K562 (cell line): ENCODE results near the gene BNC1. TPM values are rescaled to one million over a fixed set of nuclear protein-coding genes. Genes with fewer than 3 reads are reported as not detected.

Source experiments
- ATAC-seq: fragments of 200-7000 bp; cut with Tn5 transposase; 3 replicates; pipeline ENCODE4 v1.9.1; 2020; ENCODE audit warnings: moderate library complexity
- BruUV-seq: library from RNA; stranded (reverse); fragments of 400-500 nt; replicated peaks from 2 replicates; lab custom pipeline; 2021; lab: Mats Ljungman, UMichigan
- CTCF ChIA-PET: fragments of 300-600 bp; formaldehyde crosslinking; extraction: SDS; loops from one replicate; lab custom pipeline; 2021; ENCODE audit warnings: low intra/inter-chr PET ratio; lab: Yijun Ruan, JAX
- POLR2A ChIA-PET: fragments of 300-600, 350-650 bp; sonication (Branson Sonifier 250); formaldehyde crosslinking; extraction: SDS; loops from one replicate; lab custom pipeline; 2021; ENCODE audit warnings: antibody characterized with exemption, inconsistent platforms; lab: Yijun Ruan, JAX
- DNase-seq, 4 experiments: peaks; one replicate each; pipeline versions ENCODE4 v3.0.0 to v3.0.0-alpha.2; 2011 to 2018; ENCODE audit warnings: low spot score in 3 of 4, mixed read lengths in 3 of 4; ENCODE audit errors: extremely low read depth in 1 of 4
- FAIRE-seq: peaks from 2 replicates; lab custom pipeline; 2011; peaks lifted over from hg19 to GRCh38; lab: Jason Lieb, UNC
- H2AFZ ChIP-seq: 2 replicates; pipeline ENCODE4 v1.6.0; 2011; ENCODE audit warnings: low read depth, low read length, control low read depth, inconsistent platforms
- H3K27ac ChIP-seq: fragments of 200-600 bp; 3 replicates; pipeline ENCODE4 v1.8.0; 2011; ENCODE audit warnings: low read depth, mild to moderate bottlenecking, control low read depth, inconsistent platforms, low read length, moderate library complexity, mixed read lengths; ENCODE audit errors: extremely low read depth
- H3K27me3 ChIP-seq, 2 experiments: fragments of 300-600 bp in 1 of 2; 2 replicates in 1 of 2; 3 replicates in 1 of 2; pipeline versions ENCODE4 v1.6.0 to v1.8.0; 2011; ENCODE audit warnings: inconsistent platforms in 2 of 2, low read length in 2 of 2, mild to moderate bottlenecking in 1 of 2, mixed read lengths in 1 of 2, moderate library complexity in 1 of 2; ENCODE audit not compliant: control insufficient read depth in 2 of 2, insufficient read depth in 2 of 2
- H3K36me3 ChIP-seq: fragments of 300-600 bp; 3 replicates; pipeline ENCODE4 v1.8.0; 2011; ENCODE audit warnings: mild to moderate bottlenecking, low read length, inconsistent platforms; ENCODE audit not compliant: control insufficient read depth, insufficient read depth
- H3K4me1 ChIP-seq, 2 experiments: fragments of 200-600 bp in 1 of 2; replicated peaks in 1 of 2; 2 replicates in 1 of 2; 3 replicates in 1 of 2; pipeline versions ENCODE4 v1.5.1 to v1.8.0; 2011; ENCODE audit warnings: inconsistent platforms in 2 of 2, low read length in 2 of 2, mild to moderate bottlenecking in 1 of 2, mixed read lengths in 1 of 2, moderate library complexity in 1 of 2; ENCODE audit not compliant: control insufficient read depth in 2 of 2, insufficient read depth in 2 of 2
- H3K4me2 ChIP-seq: 2 replicates; pipeline ENCODE4 v1.6.1; 2011; ENCODE audit warnings: low read length, control low read depth, inconsistent platforms, mixed read lengths; ENCODE audit not compliant: insufficient read depth
- H3K4me3 ChIP-seq: fragments of 200-600 bp; sonication (generic), shearing (Covaris generic); 2 replicates; pipeline ENCODE4 v1.5.1; 2016; ENCODE audit warnings: control low read depth, inconsistent platforms
- H3K79me2 ChIP-seq: fragments of 200-600 bp; 3 replicates; pipeline ENCODE4 v1.8.0; 2011; ENCODE audit warnings: low read length, inconsistent platforms; ENCODE audit not compliant: control insufficient read depth, insufficient read depth
- H3K9ac ChIP-seq, 2 experiments: 2 replicates each; pipeline versions ENCODE4 v1.6.0 to v1.6.1; 2011; ENCODE audit warnings: low read depth in 2 of 2, low read length in 2 of 2, control low read depth in 1 of 2, inconsistent platforms in 1 of 2, mild to moderate bottlenecking in 1 of 2, mixed read lengths in 1 of 2; ENCODE audit not compliant: insufficient read depth in 1 of 2
- H3K9me1 ChIP-seq: one replicate; pipeline ENCODE4 v1.6.0; 2011; ENCODE audit warnings: inconsistent platforms, mild to moderate bottlenecking, low read length, moderate library complexity; ENCODE audit not compliant: control insufficient read depth, insufficient read depth
- H3K9me3 ChIP-seq: replicated peaks from 2 replicates; pipeline ENCODE4 v1.5.1; 2011; ENCODE audit warnings: low read depth, low read length, inconsistent platforms; ENCODE audit not compliant: control insufficient read depth, insufficient read depth
- H4K20me1 ChIP-seq: replicated peaks from 2 replicates; pipeline ENCODE4 v1.6.1; 2011; ENCODE audit warnings: low read length, inconsistent platforms, mixed read lengths; ENCODE audit not compliant: control insufficient read depth, insufficient read depth
- CHD4 ChIP-seq: fragments of 200-600 bp; sonication (generic); IDR thresholded peaks from 3 replicates; pipeline ENCODE4 v1.6.1; 2012; ENCODE audit warnings: low read depth, mild to moderate bottlenecking, mixed read lengths, low read length, inconsistent platforms; ENCODE audit not compliant: insufficient read depth, insufficient replicate concordance, poor library complexity, severe bottlenecking
- EGR1 ChIP-seq: fragments of 450-650 bp; conservative IDR thresholded peaks from 2 replicates; pipeline ENCODE4 v1.6.1; 2017; ENCODE audit warnings: mild to moderate bottlenecking
- ELF2 ChIP-seq: fragments of 250-450 bp; sonication (Bioruptor Pico); IDR thresholded peaks from 2 replicates; pipeline ENCODE4 v1.5.0; 2021; ENCODE audit warnings: mild to moderate bottlenecking
- FOXM1 ChIP-seq, 2 experiments: fragments of 450-650 bp in 1 of 2; sonication (generic) in 1 of 2; formaldehyde crosslinking in 1 of 2; IDR thresholded peaks; 2 replicates each; pipeline versions ENCODE4 v1.6.1 to v1.9.0; 2017 to 2022; ENCODE audit warnings: low read depth in 2 of 2, mild to moderate bottlenecking in 2 of 2, missing genetic modification reagents in 1 of 2, moderate library complexity in 1 of 2
- HMG20B ChIP-seq: fragments of 250-450 bp; sonication (Bioruptor Pico); IDR thresholded peaks from 2 replicates; pipeline ENCODE4 v1.5.0; 2021; ENCODE audit warnings: mild to moderate bottlenecking
- IRF1 ChIP-seq: sonication (generic); formaldehyde crosslinking; IDR thresholded peaks from 2 replicates; pipeline ENCODE4 v1.8.0; 2022; ENCODE audit warnings: missing genetic modification reagents, mild to moderate bottlenecking, borderline replicate concordance
- MAZ ChIP-seq, 2 experiments: fragments of 450-650 bp in 1 of 2; sonication (generic) in 1 of 2; formaldehyde crosslinking; IDR thresholded peaks in 1 of 2; conservative IDR thresholded peaks in 1 of 2; 2 replicates each; pipeline versions ENCODE4 v1.4.0 to v1.5.0; 2020; ENCODE audit warnings: mild to moderate bottlenecking in 1 of 2, missing genetic modification reagents in 1 of 2
- MXD1 ChIP-seq: fragments of 250-450 bp; sonication (Bioruptor Pico); IDR thresholded peaks from 2 replicates; pipeline ENCODE4 v1.8.0; 2021; ENCODE audit warnings: borderline replicate concordance, mild to moderate bottlenecking, moderate library complexity; ENCODE audit not compliant: poor library complexity, severe bottlenecking
- TARDBP ChIP-seq: fragments of 450-650 bp; IDR thresholded peaks from 2 replicates; pipeline ENCODE4 v1.6.1; 2016
- ZBTB1 ChIP-seq: sonication (generic); formaldehyde crosslinking; IDR thresholded peaks from 2 replicates; pipeline ENCODE4 v1.8.1; 2023; ENCODE audit warnings: missing genetic modification reagents, low read depth, mild to moderate bottlenecking, borderline replicate concordance
- ZC3H11A ChIP-seq: IDR thresholded peaks from 2 replicates; pipeline ENCODE4 v1.6.1; 2012; ENCODE audit warnings: low read depth, low read length, improper control_type of control experiment
- ZNF121 ChIP-seq: sonication (generic); formaldehyde crosslinking; conservative IDR thresholded peaks from 2 replicates; pipeline ENCODE4 v1.8.0; 2022; ENCODE audit warnings: missing genetic modification reagents
- WGBS: fragments of 100-300 bp; shearing (Covaris generic); methylation state at CpG from one replicate; pipeline ENCODE4 v1.1.6; 2016; ENCODE audit warnings: low coverage, mixed read lengths; ENCODE audit not compliant: insufficient coverage; ENCODE audit errors: missing lambda C conversion rate; 5-methylcytosine and 5-hydroxymethylcytosine counted together
- in situ Hi-C: fragments of 300-500 bp; cut with MboI; formaldehyde crosslinking; loops from 4 replicates; pipeline ENCODE4 v1.15.0; 2018; ENCODE audit warnings: inconsistent platforms, mixed read lengths
- intact Hi-C: fragments of 100-400 bp; cut with micrococcal nuclease; formaldehyde crosslinking; loops from 2 replicates; pipeline ENCODE4 v1.14.2; 2022
- polyA plus RNA-seq, 8 experiments: library from polyadenylated mRNA; depleted of rRNA in 4 of 8; stranded (reverse) in 5 of 8; unstranded in 3 of 8; fragments of >200 nt; fragmentation: Nextera tagmentation in 2 of 8; fragmentation: Illumina TruSeq in 1 of 8; extraction: Ambion mirVana in 2 of 8; extraction: Trizol in 1 of 8; gene quantifications; 2 replicates each; pipeline versions ENCODE4 v1.2.1 to v1.2.3, GENCODE V29; 2011 to 2014; ENCODE audit warnings: inconsistent platforms in 1 of 8, missing spikeins in 1 of 8
- total RNA-seq, 7 experiments: library from RNA; depleted of rRNA in 6 of 7; stranded (reverse); fragments of >200 nt in 6 of 7; fragmentation: Illumina TruSeq in 2 of 7; extraction: Trizol in 2 of 7; gene quantifications; 2 replicates each; pipeline versions ENCODE4 v1.2.1 to v1.2.3, GENCODE V29; 2011 to 2021; ENCODE audit warnings: low replicate concordance in 1 of 7
- TF ChIP-seq, protein P1 (sequence below): fragments of 200-800 bp; sonication (Bioruptor generic); IDR thresholded peaks from 2 replicates; pipeline ENCODE4 v1.6.1; 2017; ENCODE audit warnings: missing genetic modification characterization, missing compliant biosample characterization
- TF ChIP-seq, protein P2 (sequence below), 2 experiments: fragments of 450-650 bp in 1 of 2; sonication (generic) in 1 of 2; formaldehyde crosslinking; conservative IDR thresholded peaks; 2 replicates each; pipeline versions ENCODE4 v1.4.0 to v1.8.1; 2020 to 2022; ENCODE audit warnings: mild to moderate bottlenecking in 1 of 2, missing genetic modification reagents in 1 of 2

Gene BNC1
- total and polyA plus RNA-seq, 9 of the 15 experiments (the other 6 are each of a cell fraction or from before 2014, with no cell fraction given) = not detected

- TF ChIP-seq ELF2 (no peak), HMG20B (CRISPR knock-in tag) (no peak)
- TF ChIP-seq, all 486 proteins: peak for 41
Measured at GRCh38 chr15:83207660-83208366, 76.7 kb downstream of the BNC1 start, which contains the start of gene HDGFL3 (continued).

DNA sequence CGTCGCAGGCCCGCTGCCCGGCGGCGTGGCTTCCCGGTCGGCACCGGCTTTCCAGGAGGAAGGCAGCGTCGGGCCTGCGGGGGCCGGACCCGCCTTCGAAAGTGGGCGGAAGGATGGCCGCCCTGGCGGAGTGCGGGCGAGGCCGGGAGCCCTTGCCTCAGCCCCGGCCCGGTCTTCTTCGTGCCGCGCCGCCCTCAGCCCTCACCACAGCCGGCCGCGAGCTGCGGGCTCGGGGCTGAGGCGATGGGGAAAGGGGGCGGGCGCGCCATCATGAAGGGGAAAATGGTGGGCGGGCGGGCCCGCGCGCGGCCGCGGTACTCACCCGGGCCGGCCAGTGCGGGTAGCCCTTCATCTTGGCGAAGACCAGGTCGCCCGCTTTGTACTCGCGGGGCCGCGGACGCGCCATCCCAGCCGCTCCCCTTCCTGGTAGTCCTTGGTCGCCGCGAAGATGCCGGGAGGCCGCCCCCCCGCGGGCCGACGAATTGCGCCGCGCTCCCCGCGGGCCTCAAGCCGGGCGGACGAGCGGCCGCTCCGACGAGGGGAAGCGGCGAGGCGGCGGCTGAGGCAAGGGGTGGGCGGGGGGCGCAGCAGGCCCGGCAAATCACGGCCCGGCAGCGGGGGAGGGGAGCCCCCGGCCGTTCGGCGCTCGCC lies 77.3 kb downstream of the BNC1 start:
- H2AFZ ChIP-seq = peak overlapping the region; percentile 84
- no peaks in the 10 kb centered on the region for H3K9me1 ChIP-seq
- DNase-seq = peak; percentile 50 to 66 (median 56)
- H4K20me1 ChIP-seq = no peaks in the 10 kb centered on the region; the same call in 1 of the 2 replicates
- H3K9me3 ChIP-seq = no peaks in the 10 kb centered on the region
- H3K79me2 ChIP-seq = peaks cover 44% of the 10 kb centered on the region
- no TSS peak for BruUV-seq
- no peaks in the 10 kb centered on the region; the same call in 2 of the 3 replicates for H3K36me3 ChIP-seq
- ATAC-seq = peak; percentile 50
- POLR2A ChIA-PET = interaction anchor here (1.0 kb wide), 1 partner anchor 15 kb away, joined by 3 read pairs; no protein-coding TSS in a partner anchor
- WGBS = under 1% methylated on average over 55 of the region's 93 CpGs
- in situ Hi-C loops (no loop called here), intact Hi-C loops (loop anchor here (5.0 kb wide), 3 partner anchors 100 to 360 kb away; partner anchors contain the start of genes BTBD1 and TM6SF1)
- CTCF ChIA-PET = no interaction called here
- H3K4me2 ChIP-seq = peak overlapping the region; percentile 79
- peak overlapping the region; percentile 65 to 88 for H3K9ac ChIP-seq
- H3K4me3 ChIP-seq = peak overlapping the region; percentile 69
- FAIRE-seq = no peak
- H3K4me1 ChIP-seq = peaks cover 14 to 18% of the 10 kb centered on the region in 2 experiments
- peaks cover 2 to 6% of the 10 kb centered on the region in 2 experiments; a peak in 3 of 5 replicates for H3K27me3 ChIP-seq
- peak overlapping the region; percentile 68 for H3K27ac ChIP-seq
- no peak for TF ChIP-seq MXD1
- peak in 1 of 2 experiments; percentile 63; a peak in 2 of 4 replicates for TF ChIP-seq MAZ (CRISPR knock-in tag; conservative IDR thresholded peaks at IDR 0.05 in 1 of 2, IDR thresholded peaks at IDR 0.05 in 1 of 2)
- TF ChIP-seq, protein P1, sequence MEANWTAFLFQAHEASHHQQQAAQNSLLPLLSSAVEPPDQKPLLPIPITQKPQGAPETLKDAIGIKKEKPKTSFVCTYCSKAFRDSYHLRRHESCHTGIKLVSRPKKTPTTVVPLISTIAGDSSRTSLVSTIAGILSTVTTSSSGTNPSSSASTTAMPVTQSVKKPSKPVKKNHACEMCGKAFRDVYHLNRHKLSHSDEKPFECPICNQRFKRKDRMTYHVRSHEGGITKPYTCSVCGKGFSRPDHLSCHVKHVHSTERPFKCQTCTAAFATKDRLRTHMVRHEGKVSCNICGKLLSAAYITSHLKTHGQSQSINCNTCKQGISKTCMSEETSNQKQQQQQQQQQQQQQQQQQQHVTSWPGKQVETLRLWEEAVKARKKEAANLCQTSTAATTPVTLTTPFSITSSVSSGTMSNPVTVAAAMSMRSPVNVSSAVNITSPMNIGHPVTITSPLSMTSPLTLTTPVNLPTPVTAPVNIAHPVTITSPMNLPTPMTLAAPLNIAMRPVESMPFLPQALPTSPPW (CRISPR knock-in tag) = peak; percentile 90; the same call in 1 of the 2 replicates
- TF ChIP-seq ZBTB1 (CRISPR knock-in tag) = peak; percentile 65
- no peak for TF ChIP-seq TARDBP
- TF ChIP-seq, protein P2, sequence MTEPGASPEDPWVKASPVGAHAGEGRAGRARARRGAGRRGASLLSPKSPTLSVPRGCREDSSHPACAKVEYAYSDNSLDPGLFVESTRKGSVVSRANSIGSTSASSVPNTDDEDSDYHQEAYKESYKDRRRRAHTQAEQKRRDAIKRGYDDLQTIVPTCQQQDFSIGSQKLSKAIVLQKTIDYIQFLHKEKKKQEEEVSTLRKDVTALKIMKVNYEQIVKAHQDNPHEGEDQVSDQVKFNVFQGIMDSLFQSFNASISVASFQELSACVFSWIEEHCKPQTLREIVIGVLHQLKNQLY (CRISPR knock-in tag; conservative IDR thresholded peaks at IDR 0.05) = no peak
- TF ChIP-seq ZC3H11A = no peak
- TF ChIP-seq CHD4 = no peak
- TF ChIP-seq ZNF121 = no peak
- TF ChIP-seq IRF1 (CRISPR knock-in tag) = no peak
- peak; percentile 79 for TF ChIP-seq EGR1
- TF ChIP-seq FOXM1 (IDR thresholded peaks at IDR 0.05; ENCODE audit: low read depth) = no peak
- TF ChIP-seq FOXM1 (CRISPR knock-in tag; IDR thresholded peaks at IDR 0.05; ENCODE audit: low read depth) = 0 out of 2 replicates have a peak, but pooled peaks have one; percentile 39
